ENCODE data around the gene GLRA1.

- TF ChIP-seq POLR2A (IDR thresholded peaks at IDR 0.05; ENCODE audit: low read depth, low read length) (no peak), POLR2AphosphoS5 (IDR thresholded peaks at IDR 0.05; ENCODE audit: low read depth, low read length) (no peak), SPI1 (IDR thresholded peaks at IDR 0.05; ENCODE audit: low read depth, low read length) (no peak), TAF1 (IDR thresholded peaks at IDR 0.05; ENCODE audit: low read depth, low read length) (no peak), PAX5 (IDR thresholded peaks at IDR 0.05; ENCODE audit: insufficient read depth, low read length, severe bottlenecking) (no peak), POU2F2 (IDR thresholded peaks at IDR 0.05; ENCODE audit: low read depth, low read length) (no peak)
These were observed at the start of gene GLRA1 for GRCh38 chr5:151924564-151925301.
